GM19239 (cell line): ENCODE results near the gene DLG5.

ENCODE experiments used
- DNase-seq: peaks from one replicate; pipeline ENCODE4 v3.0.0; 2011; ENCODE audit warnings: low spot score; ENCODE audit not compliant: insufficient read length
- FAIRE-seq: peaks from 2 replicates; lab custom pipeline; 2011; peaks lifted over from hg19 to GRCh38; lab: Jason Lieb, UNC

The DLG5 gene

DNA sequence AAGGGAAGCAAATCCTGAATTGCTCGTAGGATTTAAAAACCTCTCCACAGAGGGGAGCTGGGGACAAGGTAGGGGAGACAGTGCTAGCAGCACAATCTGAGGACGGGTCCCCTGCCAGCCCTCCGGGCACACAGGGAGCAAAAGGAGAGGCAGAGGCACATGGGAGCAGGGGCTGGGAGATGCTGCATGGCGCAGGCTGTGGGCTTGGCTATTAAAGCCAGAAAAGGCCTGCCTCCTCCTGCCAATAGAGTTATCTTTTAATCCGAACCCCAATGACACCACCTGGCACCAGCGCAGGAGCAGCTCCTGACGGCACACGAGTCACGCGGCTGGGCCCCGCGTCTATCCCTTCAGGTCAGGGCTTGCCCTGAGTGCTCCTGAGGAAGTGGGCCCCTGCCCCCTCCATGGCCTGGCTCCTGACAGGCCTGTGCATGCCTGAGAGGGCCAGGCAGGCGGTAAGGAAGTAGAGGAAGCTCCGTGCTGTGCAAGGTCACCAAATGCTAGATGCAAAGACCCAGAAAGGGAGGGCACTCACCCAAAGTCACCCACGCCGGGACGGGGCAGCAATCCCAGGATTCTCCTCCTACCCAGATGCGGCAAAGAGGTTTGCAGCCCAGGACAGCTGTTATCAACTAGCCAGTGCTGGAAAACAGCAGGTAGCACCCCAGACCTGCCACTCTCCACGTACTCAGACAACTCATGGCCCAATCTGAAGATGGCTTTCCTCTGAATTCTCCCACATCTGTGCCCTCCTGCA lies 28.1 kb downstream of the DLG5 start:
- DNase-seq: no peak
- no peak for FAIRE-seq

DNA sequence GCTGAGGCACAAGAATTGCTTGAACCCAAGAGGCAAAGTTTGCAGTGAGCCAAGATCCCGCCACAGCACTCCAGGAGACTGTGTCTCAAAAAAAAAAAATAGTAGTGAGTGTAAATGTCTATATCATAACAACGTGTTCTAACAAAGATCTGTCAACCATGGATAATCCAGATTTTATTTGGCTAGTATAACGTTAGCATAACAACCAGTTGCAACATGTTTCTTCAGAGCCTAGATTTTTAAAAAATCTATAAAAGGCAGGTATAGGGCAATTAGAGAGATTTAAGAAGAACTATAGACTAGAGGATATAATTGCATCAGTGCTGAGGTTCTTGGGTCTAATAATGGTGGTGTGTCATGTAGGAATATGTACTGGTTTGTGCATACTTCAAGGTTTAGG lies 30.5 kb downstream of the DLG5 start:
- FAIRE-seq: no peak

DNA sequence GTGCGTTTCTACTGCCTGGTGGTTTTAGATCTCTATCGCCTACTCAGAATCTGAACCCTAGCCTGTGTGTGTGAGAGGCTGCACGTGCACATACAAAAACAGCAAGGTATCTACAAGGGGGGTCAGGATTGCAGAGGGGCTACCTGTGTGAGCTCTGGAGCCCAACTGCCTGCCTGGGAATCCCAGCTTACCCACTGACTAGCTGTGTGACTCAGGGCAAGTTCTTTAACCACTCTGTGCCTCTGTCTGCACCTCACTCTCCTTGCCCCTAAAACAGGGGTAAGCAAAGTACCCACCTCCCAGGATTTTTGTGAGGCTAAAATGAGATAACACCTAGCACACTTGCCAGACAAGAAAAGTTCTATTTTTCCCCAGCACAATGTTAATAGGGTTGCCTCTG lies 32.5 kb downstream of the DLG5 start:
- FAIRE-seq (no peak), DNase-seq (no peak)

More for the DNA sequence above, 30.5 kb downstream of the DLG5 start:
- DNase-seq: no peak

DNA sequence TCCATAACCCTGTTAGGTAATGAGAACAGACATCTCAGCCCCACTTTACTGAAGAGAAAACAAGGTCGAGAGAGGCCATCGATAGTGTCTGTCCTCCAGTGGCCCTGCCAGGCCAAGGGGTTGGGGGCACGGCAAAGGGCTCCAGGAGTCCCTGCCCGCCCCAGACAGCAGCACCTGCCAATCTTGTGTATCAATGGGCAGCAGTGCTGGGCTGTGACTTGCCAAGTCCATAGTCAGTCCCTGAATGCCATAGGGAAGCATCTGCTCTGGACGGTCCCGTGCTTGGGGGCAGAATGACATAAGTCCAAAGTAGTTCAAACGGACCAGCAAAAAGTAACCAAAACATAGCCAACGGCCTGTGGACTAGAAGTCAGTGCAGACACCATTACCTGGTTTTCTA lies 33.2 kb downstream of the DLG5 start:
- DNase-seq (no peak), FAIRE-seq (no peak)

DNA sequence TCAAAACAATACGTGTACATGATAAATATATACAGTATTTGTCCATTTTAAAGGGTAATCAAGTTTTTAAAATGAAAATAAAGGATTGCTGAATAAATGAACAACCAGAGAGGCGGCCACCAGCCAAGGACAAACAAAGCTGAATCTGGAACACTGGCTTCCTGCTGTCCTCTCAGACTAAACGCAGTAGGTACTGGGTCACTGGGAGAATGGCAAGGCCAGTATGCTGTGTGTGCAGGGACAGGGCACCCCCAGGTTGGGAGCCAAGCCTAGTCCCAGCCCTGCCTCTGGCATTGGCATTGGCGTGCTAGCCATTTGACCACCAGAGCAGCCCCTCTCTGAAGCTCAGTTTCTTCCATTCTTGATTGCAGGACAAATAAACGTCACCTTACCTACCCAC lies 33.8 kb downstream of the DLG5 start:
- DNase-seq (no peak), FAIRE-seq (no peak)

DNA sequence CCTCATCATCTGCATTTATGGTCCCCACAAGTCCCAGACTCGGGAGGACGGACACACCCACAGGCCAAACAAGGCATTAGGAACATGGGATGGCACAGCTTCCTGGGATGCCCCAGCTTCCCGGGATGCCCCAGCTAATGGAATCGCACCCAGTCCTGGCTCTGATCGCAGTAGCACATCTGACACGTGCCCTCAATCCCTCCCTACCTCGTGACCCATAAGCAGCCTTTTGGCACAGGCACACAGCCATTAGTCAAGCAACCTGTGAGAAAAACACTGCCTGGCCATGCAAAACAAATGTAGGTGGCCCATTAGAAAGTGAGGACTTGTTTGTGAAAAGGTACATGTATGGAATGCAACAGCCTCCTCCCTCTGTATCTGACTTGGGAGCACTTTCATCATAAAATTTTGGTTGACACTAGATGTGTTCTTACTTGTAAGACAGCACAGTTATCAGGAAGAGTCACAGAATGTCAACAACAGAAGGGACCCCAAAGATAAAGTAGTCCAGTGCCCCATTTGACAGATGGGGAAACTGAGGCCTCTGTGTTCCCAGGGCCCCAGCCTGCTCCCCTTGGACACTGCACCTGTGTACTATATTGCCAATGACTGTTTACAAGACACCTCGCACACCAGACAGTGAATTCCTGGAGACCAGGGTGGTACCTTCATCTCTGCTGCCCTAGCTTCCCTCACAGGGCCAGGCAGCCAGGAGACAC lies 34.4 kb downstream of the DLG5 start:
- no peak for DNase-seq

DNA sequence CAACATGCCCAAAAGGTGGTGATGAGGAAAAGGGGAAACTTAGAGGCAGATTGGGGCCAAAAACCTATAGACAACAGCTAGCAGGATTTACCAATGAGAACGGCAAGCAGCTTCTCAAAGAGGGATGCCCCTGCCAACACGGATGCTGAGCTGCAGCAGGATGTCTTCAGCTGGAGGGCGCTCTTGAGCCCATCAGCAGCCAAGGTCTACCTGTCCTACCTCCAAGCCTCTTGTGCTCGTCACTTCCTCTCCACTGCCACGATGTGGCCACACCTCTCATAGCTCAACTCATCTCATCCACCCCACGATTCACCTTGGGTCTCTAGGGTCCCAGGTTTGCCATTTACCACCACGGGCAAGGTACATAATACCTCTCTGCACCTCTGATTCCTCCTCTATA lies 36.5 kb downstream of the DLG5 start:
- no peak for FAIRE-seq
- no peak for DNase-seq

More for the DNA sequence above, 34.4 kb downstream of the DLG5 start:
- no peak for FAIRE-seq

DNA sequence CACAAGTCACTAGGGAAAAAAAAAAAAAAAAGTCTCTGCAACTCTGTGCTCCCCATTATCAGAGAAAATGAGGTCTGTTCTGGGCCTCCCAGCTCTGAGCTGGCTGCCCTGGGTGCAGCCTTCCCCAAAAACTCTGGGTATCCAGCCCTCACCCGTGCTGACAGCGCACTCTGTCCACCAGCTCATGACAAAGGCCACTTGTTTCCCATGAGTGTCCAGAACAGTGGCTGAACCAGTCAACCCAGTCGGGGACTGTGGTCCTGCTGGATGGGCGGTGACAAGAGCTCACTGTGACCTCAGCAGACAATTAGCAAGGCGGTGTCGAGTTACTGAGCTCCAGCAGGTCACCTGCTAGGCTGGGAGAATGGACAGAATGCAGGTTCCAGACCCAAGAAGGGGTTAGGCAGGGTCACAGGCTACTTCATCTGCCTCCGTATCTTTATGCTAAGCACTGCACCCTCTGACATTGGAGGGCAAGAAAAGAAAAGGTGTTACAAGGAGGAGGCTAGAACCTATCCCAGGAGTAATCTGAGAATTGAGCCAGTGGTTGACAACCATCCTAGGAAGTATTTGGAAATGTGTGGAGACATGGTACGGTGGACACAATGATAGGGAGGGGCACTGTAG lies 37.2 kb downstream of the DLG5 start:
- FAIRE-seq: no peak

DNA sequence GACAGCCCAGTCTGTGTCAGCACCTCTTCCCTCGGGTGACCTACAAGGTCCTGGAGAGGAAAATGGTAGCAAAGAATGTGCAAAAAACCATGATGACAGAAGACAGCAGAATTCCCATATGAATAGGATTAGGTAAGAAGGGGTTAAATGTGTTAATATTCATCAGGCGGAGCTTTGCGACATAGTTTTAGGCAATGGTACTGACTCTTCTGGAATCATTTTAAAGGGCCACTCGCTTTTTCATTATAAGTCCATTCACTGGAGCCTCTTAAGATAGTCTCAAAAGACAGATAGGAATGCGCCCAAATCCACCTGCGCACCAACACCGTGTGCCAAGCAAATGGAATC lies 38.2 kb downstream of the DLG5 start:
- DNase-seq: no peak
- FAIRE-seq: no peak

More for the DNA sequence above, 37.2 kb downstream of the DLG5 start:
- no peak for DNase-seq

DNA sequence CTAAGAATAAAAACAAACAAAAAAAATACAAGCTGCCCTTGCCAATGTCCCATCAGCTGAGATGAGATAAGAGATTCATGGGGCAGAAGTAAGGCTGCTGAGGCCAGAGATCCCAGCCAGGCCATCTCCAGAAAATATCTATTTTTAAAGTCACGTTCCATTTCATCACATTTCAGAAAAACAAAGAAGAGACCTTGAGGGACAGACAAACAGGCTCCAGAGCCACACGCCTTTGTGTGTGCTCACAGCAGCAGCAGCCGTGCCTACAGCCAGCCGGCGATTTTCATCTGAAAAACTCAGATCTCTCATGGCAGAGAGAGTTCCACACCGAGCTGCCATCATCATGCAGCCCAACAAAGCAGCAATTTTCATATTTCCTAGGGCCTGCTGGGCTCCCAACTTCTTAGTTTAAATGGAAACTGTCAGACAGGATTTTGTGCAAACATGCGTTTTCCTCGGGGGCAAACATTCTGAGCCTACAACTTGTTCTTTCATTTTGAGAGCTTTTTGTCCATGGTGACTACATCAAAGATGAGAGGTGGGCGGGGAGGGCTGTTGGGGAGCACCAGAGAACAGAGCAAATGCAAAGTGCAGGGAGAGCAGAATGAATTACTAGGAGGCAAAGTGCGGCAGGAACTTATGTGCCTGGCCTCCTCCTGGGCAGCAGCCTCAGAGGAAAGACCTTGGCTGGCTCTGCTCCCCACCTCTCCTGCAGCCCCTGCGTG lies 38.8 kb downstream of the DLG5 start:
- DNase-seq: no peak
- FAIRE-seq: no peak

DNA sequence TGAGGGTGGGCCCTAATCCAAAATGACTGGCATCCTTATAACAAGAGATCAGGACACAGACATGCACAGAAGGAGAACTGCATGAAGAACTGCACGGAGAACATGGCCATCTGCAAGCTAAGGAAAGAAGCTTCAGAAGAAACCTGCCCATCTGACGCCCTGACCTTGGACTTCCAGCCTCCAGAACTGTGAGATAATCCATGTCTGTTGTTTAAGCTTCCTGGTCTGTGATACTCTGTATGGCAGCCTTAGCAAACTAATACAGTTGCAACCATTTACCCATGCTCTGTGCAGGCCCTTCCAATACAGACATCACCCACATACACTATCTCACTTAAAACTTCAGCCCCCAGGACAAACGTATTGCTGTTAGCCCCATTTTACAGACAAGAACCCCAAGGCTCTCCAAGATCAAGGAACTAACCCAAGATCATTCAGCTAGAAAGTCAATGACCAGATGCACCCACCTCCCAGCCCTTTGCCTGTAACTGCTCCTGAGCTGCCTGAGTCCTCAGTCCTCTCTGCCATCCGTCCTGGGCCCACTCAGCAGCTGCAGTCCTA lies 39.7 kb downstream of the DLG5 start:
- DNase-seq (no peak), FAIRE-seq (no peak)

DNA sequence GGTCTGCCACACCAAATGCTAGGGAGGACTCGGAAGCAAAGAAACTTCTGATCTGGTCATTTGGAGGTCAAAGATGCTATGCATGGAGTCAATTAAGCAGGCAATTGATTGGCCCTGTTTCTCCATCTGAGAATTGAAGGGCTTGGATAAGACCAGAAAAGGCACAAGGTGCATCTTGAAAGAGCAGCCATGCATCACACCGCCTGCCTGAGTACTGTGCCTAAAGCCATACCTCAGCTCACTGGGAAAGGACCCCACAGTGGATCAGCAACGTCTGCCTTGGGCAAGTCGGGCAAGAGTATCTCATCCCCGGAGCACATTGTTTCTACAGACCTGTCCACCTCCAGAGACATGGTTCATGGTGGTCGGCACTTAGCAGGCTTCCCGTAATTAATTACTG lies 42.4 kb downstream of the DLG5 start:
- no peak for DNase-seq
- no peak for FAIRE-seq

DNA sequence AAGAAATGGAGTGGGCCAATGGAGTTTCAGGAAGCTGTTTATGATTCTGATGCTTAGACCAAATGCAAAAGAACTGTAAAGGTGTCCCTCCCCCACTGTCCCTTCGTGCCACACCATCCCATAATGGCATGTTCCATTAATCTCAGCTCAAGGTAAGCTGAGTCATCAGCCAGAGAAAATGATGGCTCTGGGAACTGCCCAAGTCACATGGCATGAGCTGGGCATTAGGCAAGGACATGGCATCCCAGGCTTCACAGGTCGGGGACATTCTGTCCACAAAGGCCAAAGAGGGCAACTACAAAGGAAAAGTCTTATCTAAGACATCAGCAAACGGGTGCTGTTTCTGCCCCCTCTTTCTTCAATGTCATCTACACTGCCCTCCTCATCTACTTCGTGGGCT lies 44.9 kb downstream of the DLG5 start:
- FAIRE-seq (no peak), DNase-seq (no peak)

DNA sequence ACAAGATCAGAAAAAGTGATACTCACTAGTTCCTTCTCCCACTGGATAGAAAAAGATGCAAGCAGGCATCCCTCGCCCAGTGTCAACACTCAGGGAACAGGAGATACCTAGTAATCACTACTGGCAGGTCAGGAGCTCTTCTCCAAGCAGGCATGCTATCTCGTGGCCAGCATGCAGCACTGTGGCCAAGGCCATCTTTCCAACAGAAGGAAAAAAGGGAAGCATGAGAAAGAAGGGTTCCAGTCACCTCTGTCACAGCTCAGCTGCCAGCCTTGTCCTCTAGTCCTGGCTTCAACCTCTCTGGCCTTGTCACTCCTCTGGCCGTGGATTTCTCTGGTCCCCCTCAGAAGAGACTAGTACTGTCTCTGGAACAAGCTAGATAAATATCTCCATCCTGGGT lies 45.3 kb downstream of the DLG5 start:
- FAIRE-seq: no peak
- DNase-seq: no peak

DNA sequence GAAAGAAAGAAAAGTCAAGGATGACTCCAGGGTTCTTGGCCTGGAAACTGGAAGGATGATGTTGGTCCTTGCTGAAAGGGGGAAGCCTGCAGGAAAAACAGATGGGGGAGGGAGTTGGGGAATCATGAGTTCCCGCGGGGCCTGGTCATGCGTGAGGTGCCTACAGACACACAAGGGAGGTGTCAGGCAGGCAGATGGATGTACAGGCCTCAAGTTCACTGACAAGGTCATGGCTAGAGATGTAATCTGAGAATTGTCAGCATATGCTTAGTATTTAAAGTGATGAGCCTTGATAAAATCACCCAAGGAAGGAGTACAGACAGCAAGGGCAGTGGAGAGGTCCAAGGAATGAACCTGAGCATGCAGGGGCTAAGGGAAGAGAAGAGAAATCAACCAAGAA lies 46.8 kb downstream of the DLG5 start:
- FAIRE-seq: no peak
- no peak for DNase-seq

DNA sequence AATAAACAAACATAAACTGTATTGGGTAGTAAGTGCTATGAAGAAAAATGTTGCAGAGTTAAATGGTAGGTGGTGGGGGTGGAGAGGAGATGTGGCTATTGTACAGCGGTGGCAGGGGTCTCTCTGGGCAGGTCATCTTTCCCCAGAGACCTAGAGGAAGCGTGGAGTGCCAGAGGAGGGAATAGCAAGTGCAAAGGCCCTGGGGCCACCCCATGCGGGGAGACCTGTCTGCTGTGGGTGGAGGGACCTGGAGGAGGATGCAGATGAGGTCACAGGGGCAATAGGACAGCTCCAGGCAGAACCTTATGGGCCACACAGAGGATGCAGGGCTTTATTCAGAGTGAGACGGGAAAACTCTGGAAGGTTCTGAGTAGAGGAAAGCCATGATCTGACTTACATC lies 47.5 kb downstream of the DLG5 start:
- DNase-seq (no peak), FAIRE-seq (no peak)

DNA sequence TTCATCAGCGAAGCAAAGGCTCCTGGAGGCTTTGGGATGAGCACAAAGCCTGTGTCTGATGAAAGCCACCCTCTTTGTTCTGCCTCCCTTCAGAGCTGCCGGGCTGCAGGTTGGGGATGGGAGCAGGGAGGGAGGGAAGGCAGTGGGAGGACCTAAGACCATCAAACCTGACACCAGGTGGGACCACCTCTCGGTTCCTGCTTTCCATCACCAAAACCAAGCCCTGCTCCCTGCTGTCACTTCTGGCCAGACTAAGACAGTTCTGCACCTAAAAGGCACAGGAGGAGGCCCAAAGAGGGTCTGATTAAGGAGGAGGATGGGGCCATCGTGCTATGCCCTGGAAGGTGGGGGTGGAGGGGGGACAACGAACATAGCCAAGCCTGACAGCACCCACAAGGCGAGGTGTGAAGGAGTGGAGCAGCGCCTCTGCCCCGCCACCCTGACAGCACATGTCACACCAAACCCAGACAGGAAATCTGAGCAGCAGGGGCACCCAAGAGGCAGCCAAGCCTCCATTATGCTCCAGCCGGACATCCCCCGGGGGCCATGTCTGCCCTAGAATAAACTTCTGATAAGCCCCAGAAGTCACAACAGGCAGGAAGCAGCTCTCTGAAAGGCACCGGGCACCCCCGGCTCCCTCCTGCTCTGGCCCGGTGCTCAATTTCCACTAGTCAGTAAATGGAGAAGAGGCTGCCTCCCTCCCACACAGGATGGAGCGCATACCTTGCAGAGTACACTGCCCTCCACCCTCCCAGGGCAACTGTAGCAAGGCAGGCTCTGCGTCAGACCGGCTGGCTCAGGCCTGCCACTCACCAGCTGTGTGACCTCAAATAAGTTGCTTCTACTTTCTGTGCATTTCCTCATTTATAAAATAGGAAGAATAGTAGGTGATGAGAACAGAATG lies 48.9 kb downstream of the DLG5 start:
- peak; percentile 10 for DNase-seq
- FAIRE-seq: no peak

DNA sequence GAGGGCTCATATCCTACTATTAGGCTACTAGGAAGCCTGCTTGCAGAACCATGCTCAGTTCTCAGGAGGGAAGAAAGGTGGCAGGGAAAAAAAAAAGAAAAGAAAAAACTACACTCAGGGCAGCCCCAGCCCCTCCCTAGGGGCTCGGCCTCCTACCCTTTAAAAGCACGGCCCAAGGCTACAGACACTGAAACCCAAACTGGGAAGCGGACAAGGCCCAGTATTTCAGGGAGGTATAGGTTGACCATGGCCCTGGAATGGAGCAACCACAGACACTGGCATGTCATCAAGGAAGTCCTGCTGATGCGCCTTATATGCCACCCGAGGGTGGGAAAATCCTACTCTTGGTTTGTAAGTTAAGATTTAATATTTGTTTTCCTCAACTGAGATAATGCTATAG lies 50.8 kb downstream of the DLG5 start:
- no peak for DNase-seq
- no peak for FAIRE-seq

DNA sequence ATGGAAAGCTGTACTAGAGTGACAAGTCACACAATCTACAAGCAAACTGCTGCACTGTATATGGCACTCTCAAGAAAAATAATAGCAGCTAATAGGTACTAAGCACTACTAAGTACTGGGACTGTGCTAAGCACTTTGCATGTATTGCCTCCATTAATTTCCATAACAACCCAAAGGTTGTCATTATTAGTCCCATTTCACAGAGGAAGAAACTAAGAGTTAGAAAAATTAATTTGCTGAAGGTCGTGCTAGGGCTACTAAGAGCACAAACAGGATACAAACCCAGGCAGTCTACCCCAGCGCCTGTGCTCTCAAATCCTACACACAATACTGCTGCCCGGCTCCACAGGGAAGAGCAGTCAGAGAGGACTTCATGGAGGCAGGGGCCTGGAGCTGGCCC lies 51.7 kb downstream of the DLG5 start:
- FAIRE-seq: no peak
- no peak for DNase-seq
